Stimulated activated CD8-positive, alpha-beta memory T cell treated with anti-CD3 and anti-CD28 coated beads, Interleukin-7, amount 100 ng/mL, for 4 hours (primary cell): ENCODE results near the gene IQSEC1.

Source experiments
- DNase-seq, 2 donors: peaks; one replicate each; pipeline ENCODE4 v3.0.0-alpha.2; 2020; ENCODE audit warnings: low read depth in 2 of 2

IQSEC1 gene

GRCh38 chr3:13028010-13028821 is 45.0 kb downstream of the IQSEC1 start:
- no peak for DNase-seq

DNA sequence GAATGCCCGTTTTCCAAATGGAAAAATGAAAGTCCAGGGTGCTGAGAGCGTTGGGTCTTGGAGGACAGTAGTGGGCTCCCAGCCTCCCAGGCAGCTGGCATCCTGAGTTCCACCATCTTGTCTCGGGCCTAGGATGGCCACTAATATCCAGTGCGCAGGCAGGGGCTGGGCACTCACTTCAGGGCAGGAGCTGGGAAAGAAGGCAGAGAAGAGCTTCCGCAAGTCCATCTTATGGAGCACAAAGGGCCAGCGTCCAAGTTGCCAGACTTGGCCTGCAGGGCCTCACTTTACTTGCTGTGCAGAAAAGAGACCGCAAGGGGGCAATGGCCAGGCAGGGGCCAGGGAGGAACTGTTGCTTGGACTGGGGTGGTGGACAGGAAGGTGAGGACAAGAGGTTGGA is 46.1 kb downstream of the IQSEC1 start:
- no peak for DNase-seq

- DNase-seq: no peak
These were observed 46.7 kb downstream of the IQSEC1 start for GRCh38 chr3:13026534-13026933.

GRCh38 chr3:13025778-13026518 is 47.3 kb downstream of the IQSEC1 start:
- DNase-seq: no peak

DNA sequence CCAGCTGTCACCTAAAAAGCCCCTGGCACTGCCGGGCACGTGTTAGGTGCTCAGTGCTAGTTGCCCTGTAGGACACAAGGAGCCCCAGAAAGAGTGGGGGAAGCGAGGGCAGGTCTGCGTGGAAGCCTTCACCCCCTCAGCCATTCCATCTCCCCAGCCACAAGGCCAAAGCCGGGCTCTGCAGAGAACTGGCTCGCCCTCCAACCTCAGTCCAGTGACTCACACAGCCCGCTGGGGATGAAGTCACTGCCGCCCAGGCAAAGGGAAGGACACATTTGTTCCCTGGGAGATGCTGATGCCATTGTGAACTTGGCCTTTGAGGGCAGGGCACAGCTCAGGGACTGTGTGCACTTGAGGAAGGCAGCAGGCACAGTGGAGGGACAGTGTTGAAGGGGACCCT is 48.1 kb downstream of the IQSEC1 start:
- no peak for DNase-seq

- no peak for DNase-seq
These were observed 48.5 kb downstream of the IQSEC1 start for GRCh38 chr3:13024765-13025065.

- no peak for DNase-seq
These were observed 49.1 kb downstream of the IQSEC1 start for GRCh38 chr3:13023971-13024764.

GRCh38 chr3:13023235-13023970 is 49.8 kb downstream of the IQSEC1 start:
- no peak for DNase-seq

- no peak for DNase-seq
These were observed 50.6 kb downstream of the IQSEC1 start for GRCh38 chr3:13022348-13023234.

DNA sequence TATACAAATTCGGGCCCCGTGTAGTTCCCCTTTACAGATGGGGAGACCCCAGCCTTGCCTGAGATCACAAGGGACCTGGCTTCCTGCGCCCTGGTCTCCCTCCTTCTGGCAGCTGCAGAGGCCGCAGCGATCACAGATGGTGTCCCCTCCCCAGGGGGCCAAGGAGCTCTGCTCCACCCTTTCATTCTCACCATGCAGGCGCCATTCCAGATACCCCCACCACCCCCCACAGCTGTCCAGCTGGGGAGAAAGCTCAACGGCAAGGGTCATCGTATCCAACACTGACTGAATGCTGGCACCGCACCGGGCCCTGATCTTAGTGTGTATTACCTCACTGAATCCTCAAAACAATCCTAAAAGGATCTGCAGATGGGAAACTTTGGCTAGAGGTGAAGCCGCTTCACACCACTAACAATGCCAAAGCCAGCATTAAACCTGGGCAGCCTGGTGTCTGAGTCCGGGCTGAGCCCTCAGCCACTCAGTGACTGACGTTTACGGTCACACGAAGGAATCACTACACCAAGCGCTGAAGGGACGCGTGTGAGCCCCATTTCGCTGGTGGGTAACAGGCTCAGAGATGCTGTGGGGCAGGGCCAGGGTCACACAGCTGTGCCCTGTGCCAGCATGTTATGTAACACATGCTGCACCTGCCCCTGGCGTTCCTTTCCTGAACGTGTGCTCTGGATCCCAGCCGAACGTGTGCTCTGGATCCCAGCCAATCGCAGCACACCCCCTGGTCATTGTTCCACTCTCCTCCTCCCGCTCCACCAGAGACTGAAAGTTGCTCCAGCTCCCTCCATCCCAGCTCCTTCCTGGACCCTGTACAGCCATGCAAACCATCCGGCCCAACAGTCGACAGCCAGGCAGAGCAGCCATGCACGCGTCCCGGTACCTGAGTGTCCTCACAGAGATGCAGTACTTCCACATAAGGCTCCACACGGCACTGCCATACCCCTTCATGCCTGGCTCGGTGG is 51.8 kb downstream of the IQSEC1 start:
- no peak for DNase-seq

DNA sequence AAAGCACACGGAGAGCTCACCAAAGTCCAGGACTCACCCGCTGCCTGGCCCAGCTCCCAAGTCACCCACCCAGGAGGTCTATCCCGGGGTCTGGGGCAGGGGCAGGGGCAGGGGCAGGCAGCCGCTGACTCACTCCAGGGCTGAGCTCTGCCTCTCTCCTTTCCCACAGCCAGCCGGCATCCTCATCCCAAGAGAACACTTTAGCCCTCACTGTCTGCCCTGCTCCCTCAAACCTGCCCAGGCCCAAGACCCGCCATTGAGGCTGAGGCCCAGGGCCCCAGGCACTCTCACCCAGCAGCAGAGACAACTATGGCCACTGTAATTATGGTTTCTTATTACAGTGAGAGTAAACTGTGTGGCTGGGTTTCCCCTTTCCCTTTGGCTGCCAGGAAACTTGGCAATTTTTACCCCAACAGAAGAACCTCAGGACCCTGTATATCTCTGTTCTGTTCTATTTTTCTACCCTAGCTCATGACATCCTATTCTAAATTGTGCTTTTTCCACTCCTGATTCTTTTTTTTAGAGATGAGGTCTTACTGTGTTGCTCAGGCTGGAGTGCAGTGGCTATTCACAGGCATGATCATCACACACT is 53.0 kb downstream of the IQSEC1 start:
- no peak for DNase-seq

GRCh38 chr3:13019243-13020095 is 53.8 kb downstream of the IQSEC1 start:
- no peak for DNase-seq

DNA sequence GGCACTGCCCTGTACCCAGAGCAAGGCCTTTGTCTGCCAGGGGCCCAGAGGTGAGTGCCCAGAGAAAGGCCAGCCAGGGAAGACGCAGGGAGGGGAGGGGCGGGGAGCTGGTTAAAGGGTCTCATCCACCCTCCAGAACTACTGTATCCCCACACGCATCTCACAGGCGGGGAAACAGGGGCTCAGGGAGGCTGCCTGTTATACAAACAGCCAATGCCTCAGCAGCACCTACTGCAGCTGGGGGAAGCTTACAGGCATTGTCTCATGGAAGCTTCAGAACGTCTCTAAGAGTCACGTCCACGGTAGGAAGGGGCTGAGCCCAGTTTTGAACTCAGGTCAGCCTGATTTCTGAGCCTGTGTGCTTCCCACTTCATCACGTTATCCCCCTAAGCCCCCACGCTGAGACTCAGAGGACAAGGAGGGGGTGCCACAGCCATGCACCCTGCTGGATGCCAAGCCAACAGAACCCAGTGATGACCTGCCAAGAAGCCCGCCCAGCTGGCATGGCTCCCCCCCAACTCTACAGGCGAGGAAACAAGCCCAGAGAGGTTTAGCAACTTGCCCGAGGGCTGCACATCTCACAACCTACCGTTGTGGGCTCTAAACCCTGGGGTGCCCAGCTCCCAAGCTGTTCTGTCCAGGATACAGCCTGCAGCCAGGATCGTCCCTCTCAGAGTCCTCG is 54.5 kb downstream of the IQSEC1 start:
- no peak for DNase-seq

DNA sequence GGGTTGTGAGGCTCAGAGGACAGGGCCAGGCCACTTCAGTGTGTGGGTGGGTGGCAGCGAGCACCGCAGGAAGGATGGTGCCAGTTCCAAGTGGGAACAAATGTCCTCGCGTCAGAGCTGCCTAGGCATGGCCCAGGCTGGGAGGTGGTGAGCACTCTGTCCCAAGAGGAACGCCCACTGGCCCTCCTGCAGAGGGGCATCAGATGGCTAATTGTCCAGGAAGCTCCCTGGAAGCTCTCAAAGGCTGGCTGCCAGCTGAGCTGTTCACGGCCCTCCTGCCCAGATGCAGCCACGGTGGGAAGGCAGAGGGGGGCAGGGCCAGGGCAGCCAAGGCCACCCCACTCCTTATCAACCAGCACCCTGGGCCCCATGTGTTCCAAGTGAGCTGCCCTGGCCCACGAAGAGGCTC is 55.2 kb downstream of the IQSEC1 start:
- DNase-seq: no peak

DNA sequence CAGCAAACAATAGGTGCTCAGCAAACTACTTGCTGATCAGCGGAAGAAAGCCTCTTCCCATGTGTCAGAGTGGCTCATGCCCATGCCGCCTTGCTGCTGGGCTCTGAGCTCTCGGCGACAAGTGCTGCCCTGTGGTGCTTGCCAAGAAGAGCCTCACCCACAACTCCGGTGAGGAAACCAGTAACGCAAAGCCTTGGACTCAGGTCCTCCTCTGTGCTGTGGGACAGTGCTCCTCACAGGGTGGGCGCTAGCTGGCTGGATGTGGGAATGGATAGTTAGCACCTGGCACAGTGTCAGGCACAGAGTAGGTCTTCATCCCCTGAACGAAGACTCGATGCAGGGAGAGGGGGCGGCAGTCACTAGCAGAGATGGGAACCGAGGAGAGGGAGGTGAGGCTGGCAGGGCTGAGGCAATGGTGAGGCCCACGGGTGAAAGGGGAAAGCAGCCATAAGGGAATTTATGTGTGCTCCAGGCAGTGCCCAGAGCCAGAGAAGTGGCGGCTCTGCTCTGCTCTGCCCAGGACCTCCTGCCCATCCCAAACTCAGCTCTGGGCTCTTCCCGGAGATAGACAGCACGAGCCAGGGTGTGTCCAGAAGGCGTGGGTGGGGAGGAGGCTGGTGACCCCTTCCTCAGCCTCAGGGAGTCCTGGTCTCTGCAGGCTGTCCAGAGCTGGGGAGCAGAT is 55.7 kb downstream of the IQSEC1 start:
- no peak for DNase-seq

DNA sequence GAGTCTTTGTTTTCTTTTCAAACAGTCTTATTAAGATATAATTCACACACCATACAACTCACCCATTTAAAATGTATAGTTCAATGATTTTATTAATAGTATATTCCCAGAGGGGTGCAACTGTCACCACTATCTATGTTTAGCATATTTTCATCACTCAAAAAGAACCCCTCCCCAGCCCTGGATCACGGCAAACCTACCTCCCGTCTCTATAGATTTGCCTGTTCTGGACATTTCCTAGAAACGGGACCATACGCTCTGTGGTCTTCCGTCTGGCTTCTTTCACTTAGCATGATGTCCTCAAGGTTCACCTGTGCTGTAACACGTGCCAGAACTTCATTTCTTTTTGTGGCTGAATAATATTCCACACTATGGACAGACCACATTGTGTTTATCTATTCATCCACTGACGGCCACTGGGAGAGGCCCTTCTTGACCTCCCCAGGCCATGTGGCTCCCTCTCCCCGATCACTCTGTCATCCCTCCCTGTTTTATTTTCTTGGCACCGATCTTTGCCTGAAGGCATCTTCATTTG is 56.4 kb downstream of the IQSEC1 start:
- no peak for DNase-seq
